ENCODE measurements around the gene ZKSCAN1.

- TF ChIP-seq POLR2A (IDR thresholded peaks at IDR 0.05; ENCODE audit: low read length) (no peak), GATA1 (IDR thresholded peaks at IDR 0.05; ENCODE audit: low read depth, low read length) (no peak)
These were observed 55.8 kb downstream of the ZKSCAN1 start for GRCh38 chr7:100071018-100071723.

All from erythroblast (primary cell).